Measurements from ENCODE around the gene TRHDE. TPM values are rescaled to one million over a fixed set of nuclear protein-coding genes. Genes with fewer than 3 reads are reported as not detected.
"Not testable (repeated sequence)": the region's sequence is repeated elsewhere in the genome, so short reads cannot be mapped to it uniquely, and the experiment has no call there.

The TRHDE gene
- total RNA-seq, 1 experiment from 2014 or later, result 0.26 TPM

GRCh38 chr12:72677846-72678245 lies 405.7 kb downstream of the TRHDE start:
- Histone ChIP-seq H3K27me3 (no peaks in the 10 kb centered on the region), H3K4me1 (no peaks in the 10 kb centered on the region), H3K4me3 (no peak overlapping the region), H3K9me3 (replicated peaks) (no peaks in the 10 kb centered on the region), H3K27ac (no peak overlapping the region), H3K36me3 (no peaks in the 10 kb centered on the region)
- no peak for DNase-seq

- Histone ChIP-seq H3K9me3 (replicated peaks) (no peaks in the 10 kb centered on the region), H3K36me3 (no peaks in the 10 kb centered on the region), H3K4me1 (no peaks in the 10 kb centered on the region), H3K27ac (no peak overlapping the region), H3K4me3 (no peak overlapping the region), H3K27me3 (no peaks in the 10 kb centered on the region)
- no peak for DNase-seq
Observed at GRCh38 chr12:72679147-72679757, 407.1 kb downstream of the TRHDE start.

GRCh38 chr12:72681028-72681427 lies 408.9 kb downstream of the TRHDE start:
- no peak for DNase-seq
- H3K27ac ChIP-seq, result no peak overlapping the region
- no peaks in the 10 kb centered on the region for H3K27me3 ChIP-seq
- no peaks in the 10 kb centered on the region for H3K9me3 ChIP-seq (replicated peaks)
- H3K4me1 ChIP-seq, result no peaks in the 10 kb centered on the region
- H3K4me3 ChIP-seq, result no peak overlapping the region
- H3K36me3 ChIP-seq, result no peaks in the 10 kb centered on the region

- Histone ChIP-seq H3K27me3 (no peaks in the 10 kb centered on the region), H3K4me3 (no peak overlapping the region), H3K36me3 (no peaks in the 10 kb centered on the region), H3K9me3 (replicated peaks) (no peaks in the 10 kb centered on the region), H3K27ac (no peak overlapping the region), H3K4me1 (no peaks in the 10 kb centered on the region)
- DNase-seq, result no peak
Observed at GRCh38 chr12:72684491-72684890, 412.3 kb downstream of the TRHDE start.

GRCh38 chr12:72692338-72692737 lies 420.2 kb downstream of the TRHDE start:
- H3K27ac ChIP-seq, result no peak overlapping the region
- H3K9me3 ChIP-seq (replicated peaks), result no peaks in the 10 kb centered on the region
- no peak overlapping the region for H3K4me3 ChIP-seq
- no peaks in the 10 kb centered on the region for H3K36me3 ChIP-seq
- DNase-seq, result no peak
- H3K27me3 ChIP-seq, result no peaks in the 10 kb centered on the region
- no peaks in the 10 kb centered on the region for H3K4me1 ChIP-seq

- Histone ChIP-seq H3K4me3 (no peak overlapping the region), H3K27me3 (no peaks in the 10 kb centered on the region), H3K4me1 (no peaks in the 10 kb centered on the region), H3K36me3 (no peaks in the 10 kb centered on the region), H3K27ac (no peak overlapping the region), H3K9me3 (replicated peaks) (no peaks in the 10 kb centered on the region)
- no peak for DNase-seq
Observed at GRCh38 chr12:72694193-72694592, 422.0 kb downstream of the TRHDE start.

- H3K4me1 ChIP-seq, result no peaks in the 10 kb centered on the region
- no peaks in the 10 kb centered on the region for H3K27me3 ChIP-seq
- no peaks in the 10 kb centered on the region for H3K36me3 ChIP-seq
- DNase-seq, result peak in 1 of 2 experiments; percentile 1
- no peaks in the 10 kb centered on the region for H3K9me3 ChIP-seq (replicated peaks)
- H3K4me3 ChIP-seq, result no peak overlapping the region
- no peak overlapping the region for H3K27ac ChIP-seq
Observed at GRCh38 chr12:72699362-72699761, 427.2 kb downstream of the TRHDE start.

- not testable (repeated sequence) for H3K4me1 ChIP-seq; H3K36me3 ChIP-seq; H3K4me3 ChIP-seq; DNase-seq; H3K9me3 ChIP-seq (replicated peaks); H3K27ac ChIP-seq; H3K27me3 ChIP-seq
Observed at GRCh38 chr12:72712025-72712424, 439.9 kb downstream of the TRHDE start.

- no peaks in the 10 kb centered on the region for H3K27me3 ChIP-seq
- H3K27ac ChIP-seq, result no peak overlapping the region
- H3K9me3 ChIP-seq (replicated peaks), result no peaks in the 10 kb centered on the region
- no peaks in the 10 kb centered on the region for H3K4me1 ChIP-seq
- no peak for DNase-seq
- no peak overlapping the region for H3K4me3 ChIP-seq
- no peaks in the 10 kb centered on the region for H3K36me3 ChIP-seq
Observed at GRCh38 chr12:72716221-72716620, 444.1 kb downstream of the TRHDE start.

- DNase-seq, result no peak
- Histone ChIP-seq H3K4me1 (no peaks in the 10 kb centered on the region), H3K27me3 (no peaks in the 10 kb centered on the region), H3K36me3 (no peaks in the 10 kb centered on the region), H3K4me3 (no peak overlapping the region), H3K27ac (no peak overlapping the region), H3K9me3 (replicated peaks) (no peaks in the 10 kb centered on the region)
Observed at GRCh38 chr12:72717036-72717435, 444.9 kb downstream of the TRHDE start.
